ENCODE results near the gene USP17L13.
"Not testable (repeated sequence)": the region's sequence is repeated elsewhere in the genome, so short reads cannot be mapped to it uniquely, and the experiment has no call there.

DNA sequence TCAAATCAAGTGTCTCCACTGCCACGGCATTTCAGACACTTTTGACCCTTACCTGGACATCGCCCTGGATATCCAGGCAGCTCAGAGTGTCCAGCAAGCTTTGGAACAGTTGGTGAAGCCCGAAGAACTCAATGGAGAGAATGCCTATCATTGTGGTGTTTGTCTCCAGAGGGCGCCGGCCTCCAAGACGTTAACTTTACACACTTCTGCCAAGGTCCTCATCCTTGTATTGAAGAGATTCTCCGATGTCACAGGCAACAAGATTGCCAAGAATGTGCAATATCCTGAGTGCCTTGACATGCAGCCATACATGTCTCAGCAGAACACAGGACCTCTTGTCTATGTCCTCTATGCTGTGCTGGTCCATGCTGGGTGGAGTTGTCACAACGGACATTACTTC lies 5.6 kb downstream of the USP17L13 start:
- TF ChIP-seq POLR2AphosphoS5 (IDR thresholded peaks at IDR 0.05); CTCF (IDR thresholded peaks at IDR 0.05); POLR2A (IDR thresholded peaks at IDR 0.05; ENCODE audit: low read depth): not testable (repeated sequence)

Measured in esophagus muscularis mucosa (tissue), 3 donors.